ENCODE measurements around the gene METTL5.
"Not testable (repeated sequence)": the region's sequence is repeated elsewhere in the genome, so short reads cannot be mapped to it uniquely, and the experiment has no call there.

DNA sequence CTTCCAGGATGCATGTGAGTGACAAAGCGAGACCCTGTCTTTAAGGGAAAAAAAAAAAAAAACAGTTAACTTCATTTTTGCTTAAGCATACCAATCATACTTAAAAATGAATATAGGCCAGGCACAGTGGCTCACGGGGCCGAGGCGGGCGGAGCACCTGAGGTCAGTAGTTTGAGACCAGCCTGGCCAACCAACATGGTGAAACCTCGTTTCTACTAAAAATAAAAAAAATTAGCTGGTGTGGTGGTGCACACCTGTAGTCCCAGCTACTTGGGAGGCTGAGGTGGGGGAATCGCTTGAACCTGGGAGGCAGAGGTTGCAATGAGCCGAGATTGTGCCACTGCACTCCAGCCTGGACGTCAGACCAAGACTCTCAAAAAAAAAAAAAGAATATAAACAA is 46.7 kb upstream of the METTL5 start:
- TF ChIP-seq, protein P1, sequence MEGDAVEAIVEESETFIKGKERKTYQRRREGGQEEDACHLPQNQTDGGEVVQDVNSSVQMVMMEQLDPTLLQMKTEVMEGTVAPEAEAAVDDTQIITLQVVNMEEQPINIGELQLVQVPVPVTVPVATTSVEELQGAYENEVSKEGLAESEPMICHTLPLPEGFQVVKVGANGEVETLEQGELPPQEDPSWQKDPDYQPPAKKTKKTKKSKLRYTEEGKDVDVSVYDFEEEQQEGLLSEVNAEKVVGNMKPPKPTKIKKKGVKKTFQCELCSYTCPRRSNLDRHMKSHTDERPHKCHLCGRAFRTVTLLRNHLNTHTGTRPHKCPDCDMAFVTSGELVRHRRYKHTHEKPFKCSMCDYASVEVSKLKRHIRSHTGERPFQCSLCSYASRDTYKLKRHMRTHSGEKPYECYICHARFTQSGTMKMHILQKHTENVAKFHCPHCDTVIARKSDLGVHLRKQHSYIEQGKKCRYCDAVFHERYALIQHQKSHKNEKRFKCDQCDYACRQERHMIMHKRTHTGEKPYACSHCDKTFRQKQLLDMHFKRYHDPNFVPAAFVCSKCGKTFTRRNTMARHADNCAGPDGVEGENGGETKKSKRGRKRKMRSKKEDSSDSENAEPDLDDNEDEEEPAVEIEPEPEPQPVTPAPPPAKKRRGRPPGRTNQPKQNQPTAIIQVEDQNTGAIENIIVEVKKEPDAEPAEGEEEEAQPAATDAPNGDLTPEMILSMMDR (IDR thresholded peaks at IDR 0.05 in 8 of 11, conservative IDR thresholded peaks at IDR 0.05 in 3 of 11): not testable (repeated sequence)
- not testable (repeated sequence) for TF ChIP-seq POLR2AphosphoS5 (IDR thresholded peaks at IDR 0.05)

Measured in spleen (tissue), 7 donors.